NOMO-1 treated with dmso at 0.1 percent for 144 hours (cell line): ENCODE measurements around the gene FMR1NB.

Experiments used
- DNase-seq: peaks from one replicate; lab custom pipeline; 2025; ENCODE audit not compliant: unreplicated experiment; lab: John Stamatoyannopoulos, UW

FMR1NB gene

GRCh38 chrX:148069759-148070503, 88.8 kb downstream of the FMR1NB start:
- peak; percentile 27 for DNase-seq

GRCh38 chrX:148070504-148070877, 89.4 kb downstream of the FMR1NB start:
- no peak for DNase-seq
